Astrocyte (in vitro differentiated cells and primary cell): ENCODE results near the gene CCDC3. TPM values are rescaled to one million over a fixed set of nuclear protein-coding genes. Genes with fewer than 3 reads are reported as not detected.

Source experiments
- DNase-seq: peaks from one replicate; pipeline ENCODE4 v3.0.0-alpha.2; 2010; ENCODE audit warnings: low read depth
- FAIRE-seq: peaks from 2 replicates; lab custom pipeline; 2011; peaks lifted over from hg19 to GRCh38; lab: Jason Lieb, UNC
- H2AFZ ChIP-seq: 2 replicates; pipeline ENCODE4 v1.6.0; 2012; ENCODE audit warnings: low read depth, low read length, inconsistent platforms
- H3K27ac ChIP-seq: 2 replicates; pipeline ENCODE4 v1.5.1; 2011; ENCODE audit warnings: low read depth, low read length, inconsistent platforms
- H3K27me3 ChIP-seq: 2 replicates; pipeline ENCODE4 v1.6.0; 2011; ENCODE audit warnings: low read length, inconsistent platforms; ENCODE audit not compliant: insufficient read depth
- H3K36me3 ChIP-seq: 2 replicates; pipeline ENCODE4 v1.5.1; 2011; ENCODE audit warnings: low read length, inconsistent platforms; ENCODE audit not compliant: insufficient read depth
- H3K4me1 ChIP-seq: 2 replicates; pipeline ENCODE4 v1.5.1; 2011; ENCODE audit warnings: low read length, inconsistent platforms; ENCODE audit not compliant: insufficient read depth
- H3K4me2 ChIP-seq: 2 replicates; pipeline ENCODE4 v1.6.0; 2012; ENCODE audit warnings: low read length, inconsistent platforms
- H3K4me3 ChIP-seq: 2 replicates; pipeline ENCODE4 v1.5.1; 2011; ENCODE audit warnings: low read depth, mild to moderate bottlenecking, low read length, inconsistent platforms; ENCODE audit not compliant: insufficient read depth
- H3K79me2 ChIP-seq: 2 replicates; pipeline ENCODE4 v1.6.0; 2012; ENCODE audit warnings: mild to moderate bottlenecking, low read length, inconsistent platforms; ENCODE audit not compliant: insufficient read depth
- H3K9ac ChIP-seq: 2 replicates; pipeline ENCODE4 v1.6.0; 2012; ENCODE audit warnings: mild to moderate bottlenecking, low read length, inconsistent platforms
- H3K9me3 ChIP-seq: 2 replicates; pipeline ENCODE4 v1.5.1; 2012; ENCODE audit warnings: low read depth, mild to moderate bottlenecking, low read length, inconsistent platforms; ENCODE audit not compliant: insufficient read depth
- H4K20me1 ChIP-seq: 2 replicates; pipeline ENCODE4 v1.6.0; 2012; ENCODE audit warnings: low read length, inconsistent platforms; ENCODE audit not compliant: insufficient read depth
- H3K27ac Mint-ChIP-seq: one replicate; pipeline ENCODE4 v1.8.0; 2021; ENCODE audit warnings: mild to moderate bottlenecking, mixed read lengths; ENCODE audit not compliant: unreplicated experiment
- H3K27me3 Mint-ChIP-seq: one replicate; pipeline ENCODE4 v1.8.0; 2021; ENCODE audit warnings: low read depth, mixed read lengths; ENCODE audit not compliant: unreplicated experiment
- H3K36me3 Mint-ChIP-seq: one replicate; pipeline ENCODE4 v1.8.0; 2021; ENCODE audit warnings: low read depth, mixed read lengths; ENCODE audit not compliant: unreplicated experiment
- H3K4me1 Mint-ChIP-seq: one replicate; pipeline ENCODE4 v1.8.0; 2021; ENCODE audit warnings: low read depth, mixed read lengths; ENCODE audit not compliant: unreplicated experiment
- H3K4me3 Mint-ChIP-seq: one replicate; pipeline ENCODE4 v1.8.0; 2021; ENCODE audit warnings: mild to moderate bottlenecking, moderate library complexity, mixed read lengths; ENCODE audit not compliant: unreplicated experiment
- H3K9me3 Mint-ChIP-seq: one replicate; pipeline ENCODE4 v1.8.0; 2021; ENCODE audit warnings: mild to moderate bottlenecking, mixed read lengths; ENCODE audit not compliant: unreplicated experiment
- CTCF ChIP-seq: IDR thresholded peaks from 2 replicates; pipeline ENCODE4 v1.5.1; 2011; ENCODE audit warnings: low read depth, mild to moderate bottlenecking, inconsistent platforms, low read length, moderate library complexity; ENCODE audit not compliant: insufficient read depth
- EZH2 ChIP-seq: IDR thresholded peaks from 2 replicates; pipeline ENCODE4 v1.6.1; 2012; ENCODE audit warnings: mild to moderate bottlenecking, low read length, inconsistent platforms; ENCODE audit not compliant: insufficient read depth
- total RNA-seq: library from RNA; stranded (reverse); gene quantifications from 2 replicates; pipeline ENCODE4 v1.2.1, GENCODE V29; 2021

The CCDC3 gene
- total RNA-seq, 1 donor from 2014 or later, result 25.8 TPM

GRCh38 chr10:12941966-12942365 is 59.5 kb downstream of the CCDC3 start:
- peaks cover 45% of the 10 kb centered on the region for H3K4me1 Mint-ChIP-seq
- DNase-seq, result peak; percentile 46
- peak overlapping the region; percentile 27 for H3K27ac Mint-ChIP-seq
- H3K4me2 ChIP-seq, result no peak overlapping the region
- no peak overlapping the region for H3K27ac ChIP-seq
- H2AFZ ChIP-seq, result no peak overlapping the region
- no peaks in the 10 kb centered on the region for H3K27me3 ChIP-seq
- H4K20me1 ChIP-seq, result no peaks in the 10 kb centered on the region
- no peaks in the 10 kb centered on the region for H3K36me3 ChIP-seq
- TF ChIP-seq CTCF, result no peak
- TF ChIP-seq EZH2, result no peak
- no peaks in the 10 kb centered on the region for H3K36me3 Mint-ChIP-seq
- no peaks in the 10 kb centered on the region for H3K9me3 ChIP-seq
- H3K27me3 Mint-ChIP-seq, result no peaks in the 10 kb centered on the region
- peaks cover 9% of the 10 kb centered on the region for H3K4me1 ChIP-seq
- FAIRE-seq, result no peak
- no peak overlapping the region for H3K4me3 Mint-ChIP-seq
- H3K9me3 Mint-ChIP-seq, result no peaks in the 10 kb centered on the region
- H3K9ac ChIP-seq, result no peak overlapping the region
- H3K4me3 ChIP-seq, result no peak overlapping the region
- no peaks in the 10 kb centered on the region for H3K79me2 ChIP-seq

GRCh38 chr10:12940791-12941190 is 60.7 kb downstream of the CCDC3 start:
- no peak overlapping the region for H3K4me3 Mint-ChIP-seq
- FAIRE-seq, result no peak
- Histone ChIP-seq H3K79me2 (no peaks in the 10 kb centered on the region), H3K4me1 (peaks cover 9% of the 10 kb centered on the region), H3K27me3 (no peaks in the 10 kb centered on the region), H3K27ac (no peak overlapping the region), H2AFZ (no peak overlapping the region), H3K4me2 (no peak overlapping the region), H4K20me1 (no peaks in the 10 kb centered on the region), H3K4me3 (no peak overlapping the region), H3K9me3 (no peaks in the 10 kb centered on the region), H3K36me3 (no peaks in the 10 kb centered on the region), H3K9ac (no peak overlapping the region)
- DNase-seq, result no peak
- peaks cover 36% of the 10 kb centered on the region for H3K4me1 Mint-ChIP-seq
- H3K27ac Mint-ChIP-seq, result no peak overlapping the region
- no peaks in the 10 kb centered on the region for H3K9me3 Mint-ChIP-seq
- no peaks in the 10 kb centered on the region for H3K36me3 Mint-ChIP-seq
- H3K27me3 Mint-ChIP-seq, result no peaks in the 10 kb centered on the region
- no peak for TF ChIP-seq CTCF
- no peak for TF ChIP-seq EZH2

- Histone ChIP-seq H2AFZ (no peak overlapping the region), H3K4me1 (peaks cover 9% of the 10 kb centered on the region), H3K36me3 (no peaks in the 10 kb centered on the region), H3K27me3 (no peaks in the 10 kb centered on the region), H3K79me2 (no peaks in the 10 kb centered on the region), H3K9me3 (no peaks in the 10 kb centered on the region), H3K4me3 (no peak overlapping the region), H3K27ac (no peak overlapping the region), H3K4me2 (no peak overlapping the region), H4K20me1 (no peaks in the 10 kb centered on the region), H3K9ac (no peak overlapping the region)
- Mint-ChIP-seq H3K4me1 (peaks cover 28% of the 10 kb centered on the region), H3K27me3 (no peaks in the 10 kb centered on the region), H3K9me3 (peaks cover 2% of the 10 kb centered on the region), H3K36me3 (no peaks in the 10 kb centered on the region), H3K4me3 (peak overlapping the region; percentile 21), H3K27ac (no peak overlapping the region)
- TF ChIP-seq CTCF (no peak), EZH2 (no peak)
- DNase-seq (peak; percentile 46), FAIRE-seq (no peak)
Observed at GRCh38 chr10:12938271-12938670, 63.2 kb downstream of the CCDC3 start.
